HG03520 (cell line): Measurements from ENCODE around the gene CUX1.

Experiments used
- ATAC-seq: cut with Tn5 transposase; IDR thresholded peaks from one replicate; pipeline ENCODE4 v1.9.1; 2021; ENCODE audit warnings: mild to moderate bottlenecking, moderate library complexity; ENCODE audit not compliant: unreplicated experiment

The CUX1 gene

GRCh38 chr7:102089175-102090098 lies 272.0 kb downstream of the CUX1 start:
- ATAC-seq = no peak

- ATAC-seq = no peak
These were observed 276.3 kb downstream of the CUX1 start for GRCh38 chr7:102093599-102094315.

- no peak for ATAC-seq
These were observed 276.9 kb downstream of the CUX1 start for GRCh38 chr7:102094316-102094650.

GRCh38 chr7:102095321-102096011 lies 278.0 kb downstream of the CUX1 start:
- ATAC-seq = no peak

GRCh38 chr7:102096012-102096332 lies 278.5 kb downstream of the CUX1 start:
- no peak for ATAC-seq

- no peak for ATAC-seq
These were observed 279.4 kb downstream of the CUX1 start for GRCh38 chr7:102096706-102097427.

- ATAC-seq = no peak
These were observed 280.3 kb downstream of the CUX1 start for GRCh38 chr7:102097601-102098161.

- ATAC-seq = no peak
These were observed 281.6 kb downstream of the CUX1 start for GRCh38 chr7:102098986-102099385.

- no peak for ATAC-seq
These were observed 282.0 kb downstream of the CUX1 start for GRCh38 chr7:102099474-102099873.

- no peak for ATAC-seq
These were observed 283.7 kb downstream of the CUX1 start for GRCh38 chr7:102101111-102101551.

- ATAC-seq = no peak
These were observed 284.5 kb downstream of the CUX1 start for GRCh38 chr7:102101926-102102325.

GRCh38 chr7:102103027-102103372 lies 285.6 kb downstream of the CUX1 start:
- no peak for ATAC-seq

- ATAC-seq = no peak
These were observed 286.8 kb downstream of the CUX1 start for GRCh38 chr7:102104245-102104644.

- no peak for ATAC-seq
These were observed 289.2 kb downstream of the CUX1 start for GRCh38 chr7:102106625-102107024.

- no peak for ATAC-seq
These were observed 290.2 kb downstream of the CUX1 start for GRCh38 chr7:102107474-102108104.

GRCh38 chr7:102111061-102112041 lies 293.9 kb downstream of the CUX1 start:
- ATAC-seq = no peak

- no peak for ATAC-seq
These were observed 297.8 kb downstream of the CUX1 start for GRCh38 chr7:102115181-102115580.

- no peak for ATAC-seq
These were observed 298.5 kb downstream of the CUX1 start for GRCh38 chr7:102115931-102116330.

GRCh38 chr7:102117743-102118142 lies 300.3 kb downstream of the CUX1 start:
- no peak for ATAC-seq
